CD4-positive, alpha-beta T cell treated with Interleukin-1 beta for 1 hour (primary cell): ENCODE results near the gene TRIM25.

Source experiments
- DNase-seq, 2 donors: peaks; one replicate each; pipeline ENCODE4 v3.0.0-alpha.2; 2020 to 2022

The TRIM25 gene

DNA sequence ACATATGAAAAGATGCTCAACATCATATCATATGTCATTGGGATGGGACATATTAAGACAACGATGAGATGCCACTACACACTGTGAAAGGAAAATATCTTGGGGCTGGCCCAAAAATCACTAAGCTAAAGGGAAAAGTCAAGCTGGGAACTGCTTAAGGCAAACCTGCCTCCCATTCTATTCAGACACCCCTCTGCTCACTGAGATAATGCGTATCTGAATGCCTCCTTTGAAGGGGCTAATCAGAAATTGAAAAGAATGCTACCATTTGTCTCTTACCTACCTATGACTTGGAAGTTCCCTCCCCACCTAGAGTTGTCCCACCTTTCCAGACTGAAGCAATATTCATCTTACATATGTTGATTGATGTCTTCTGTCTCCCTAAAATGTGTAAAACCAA, 11.2 kb upstream of the TRIM25 start:
- no peak for DNase-seq

DNA sequence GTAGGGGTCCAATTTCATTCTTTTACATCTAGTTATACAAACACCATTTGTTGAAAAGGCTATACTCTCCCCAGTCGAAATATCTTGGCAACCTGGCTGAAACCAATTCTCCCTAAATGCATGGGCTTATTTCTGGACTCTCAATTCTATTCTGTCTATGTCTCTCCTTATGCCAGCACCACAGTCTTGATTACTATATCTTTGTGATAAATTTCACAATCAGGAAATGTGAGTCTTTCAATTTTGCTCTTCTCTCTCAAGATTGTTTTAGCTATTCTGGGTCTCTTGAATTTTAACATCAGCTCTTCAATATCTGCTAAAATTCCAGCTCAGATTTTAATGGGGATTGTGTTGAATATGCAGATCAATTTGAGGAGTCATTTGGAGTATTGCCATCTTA, 5.9 kb upstream of the TRIM25 start:
- DNase-seq: no peak

DNA sequence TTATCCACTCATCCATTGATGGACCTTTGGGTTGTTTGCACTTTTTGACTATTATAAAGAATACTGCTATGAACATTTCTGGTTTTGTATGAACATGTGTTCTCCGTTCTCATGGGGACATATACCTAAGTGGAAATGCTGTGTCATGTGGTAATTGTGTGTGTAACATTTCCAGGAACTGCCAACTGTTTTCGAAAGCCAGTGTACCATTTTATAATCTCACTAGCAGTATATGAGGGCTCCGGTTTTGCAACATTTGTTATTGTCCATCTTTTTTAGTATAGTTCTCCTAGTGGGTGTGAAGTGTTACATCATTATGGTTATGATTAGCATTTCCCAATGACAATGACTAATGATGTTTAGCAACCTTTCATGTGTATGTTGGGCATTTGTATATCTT, 5.1 kb upstream of the TRIM25 start:
- no peak for DNase-seq

DNA sequence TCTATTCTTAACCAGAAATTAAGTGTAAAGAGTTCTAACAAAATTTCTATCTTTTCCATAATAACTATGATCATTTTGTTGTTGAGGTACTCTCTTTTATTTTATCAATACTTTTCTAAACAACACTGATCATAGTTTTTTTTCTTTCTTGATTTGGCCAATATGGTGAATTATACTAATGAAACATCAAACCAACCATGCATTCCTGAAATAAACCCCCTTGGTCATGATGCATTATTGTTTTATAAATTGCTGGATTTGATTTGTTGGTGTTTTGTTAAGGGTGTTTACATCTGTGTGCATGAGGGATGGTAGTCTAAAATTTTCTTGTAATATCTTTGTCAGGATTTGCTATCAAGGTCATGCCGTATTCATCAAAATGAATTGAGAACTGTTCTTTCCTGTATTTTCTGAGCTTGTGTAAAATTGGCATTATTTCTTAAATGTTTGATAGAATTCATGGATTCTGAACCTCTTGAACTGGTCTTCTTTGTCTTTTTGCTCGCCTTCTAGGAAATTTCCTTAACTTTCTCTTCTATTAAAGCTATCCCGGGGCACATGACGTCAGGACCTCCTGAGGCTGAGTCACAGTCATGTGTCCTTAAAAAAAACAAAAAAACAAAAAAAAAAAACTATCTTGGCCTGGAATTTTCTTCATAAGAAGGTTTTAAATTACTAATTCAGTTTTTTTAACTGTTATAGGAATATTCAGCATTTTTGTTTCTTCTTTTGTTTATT, 3.9 kb upstream of the TRIM25 start:
- no peak for DNase-seq

DNA sequence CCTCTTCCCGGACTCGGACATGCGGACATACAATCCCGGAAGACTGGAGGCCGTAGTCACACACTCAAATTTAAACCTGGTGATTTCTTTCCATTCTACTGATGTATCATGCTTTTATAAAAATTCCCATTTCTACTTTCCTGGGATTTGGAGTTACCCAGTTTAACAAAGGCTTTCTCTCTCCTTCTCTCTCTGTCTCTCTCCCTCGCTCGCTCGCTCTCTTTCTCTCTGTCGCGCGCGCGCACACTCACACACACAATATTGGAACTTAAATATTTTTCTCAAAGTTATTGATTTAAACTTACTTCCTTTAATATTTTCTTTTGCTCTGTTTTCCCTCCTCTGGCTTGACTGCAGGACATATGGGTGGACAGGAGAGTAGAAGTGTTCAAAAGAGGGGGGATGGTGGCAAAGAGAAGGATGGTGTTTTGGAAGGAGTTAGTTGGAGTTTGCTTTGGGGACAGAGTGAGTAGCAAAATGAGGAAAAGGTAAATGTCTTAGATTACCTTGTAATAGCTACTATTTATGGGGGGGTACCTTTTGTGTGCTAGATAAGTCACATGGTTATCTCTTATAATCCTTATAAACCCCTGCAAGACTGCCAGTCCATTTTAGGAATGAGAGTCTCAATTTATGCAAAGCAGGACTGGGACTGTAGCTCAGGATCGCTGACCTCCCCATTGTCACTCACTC, 878 bp upstream of the TRIM25 start:
- no peak for DNase-seq

DNA sequence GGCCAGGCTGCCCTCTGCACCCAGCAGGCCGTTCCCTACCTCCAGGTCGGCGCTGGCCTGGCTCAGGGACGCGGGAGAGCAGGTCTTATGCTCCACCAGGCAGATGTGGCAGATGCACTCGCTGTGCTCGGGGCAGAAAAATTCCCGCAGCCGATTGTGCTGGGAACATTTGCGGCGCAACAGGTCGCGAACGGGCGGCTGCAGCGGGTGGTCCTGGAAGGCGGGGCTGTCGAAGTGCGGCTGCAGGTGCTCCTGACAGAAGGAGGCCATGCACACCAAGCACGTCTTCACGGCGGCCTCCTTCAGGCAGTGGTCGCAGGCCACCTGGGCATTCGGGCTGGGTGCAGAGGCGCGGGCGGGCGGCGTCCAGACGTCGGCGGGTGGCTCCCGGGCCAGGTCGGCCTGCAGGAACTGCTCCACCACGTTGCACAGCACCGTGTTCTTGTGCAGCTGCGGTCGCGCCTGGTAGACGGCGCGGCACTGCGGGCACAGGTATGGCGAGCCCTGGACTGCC, 439 bp downstream of the TRIM25 start:
- DNase-seq: no peak

DNA sequence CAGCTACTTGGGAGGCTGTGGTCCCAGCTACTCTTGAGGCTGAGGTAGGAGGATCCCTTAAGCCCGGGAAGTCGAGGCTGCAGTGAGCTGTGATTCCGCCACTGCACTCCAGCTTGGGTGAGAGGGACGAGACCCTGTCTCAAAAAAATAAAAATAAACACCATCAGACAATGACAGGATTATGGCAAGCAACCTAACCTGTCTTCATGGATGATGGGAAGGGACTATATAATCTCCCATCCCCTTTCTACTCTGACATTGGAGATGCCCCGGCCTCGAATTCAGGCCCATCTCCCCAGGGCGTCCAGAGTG, 893 bp downstream of the TRIM25 start:
- DNase-seq: no peak

DNA sequence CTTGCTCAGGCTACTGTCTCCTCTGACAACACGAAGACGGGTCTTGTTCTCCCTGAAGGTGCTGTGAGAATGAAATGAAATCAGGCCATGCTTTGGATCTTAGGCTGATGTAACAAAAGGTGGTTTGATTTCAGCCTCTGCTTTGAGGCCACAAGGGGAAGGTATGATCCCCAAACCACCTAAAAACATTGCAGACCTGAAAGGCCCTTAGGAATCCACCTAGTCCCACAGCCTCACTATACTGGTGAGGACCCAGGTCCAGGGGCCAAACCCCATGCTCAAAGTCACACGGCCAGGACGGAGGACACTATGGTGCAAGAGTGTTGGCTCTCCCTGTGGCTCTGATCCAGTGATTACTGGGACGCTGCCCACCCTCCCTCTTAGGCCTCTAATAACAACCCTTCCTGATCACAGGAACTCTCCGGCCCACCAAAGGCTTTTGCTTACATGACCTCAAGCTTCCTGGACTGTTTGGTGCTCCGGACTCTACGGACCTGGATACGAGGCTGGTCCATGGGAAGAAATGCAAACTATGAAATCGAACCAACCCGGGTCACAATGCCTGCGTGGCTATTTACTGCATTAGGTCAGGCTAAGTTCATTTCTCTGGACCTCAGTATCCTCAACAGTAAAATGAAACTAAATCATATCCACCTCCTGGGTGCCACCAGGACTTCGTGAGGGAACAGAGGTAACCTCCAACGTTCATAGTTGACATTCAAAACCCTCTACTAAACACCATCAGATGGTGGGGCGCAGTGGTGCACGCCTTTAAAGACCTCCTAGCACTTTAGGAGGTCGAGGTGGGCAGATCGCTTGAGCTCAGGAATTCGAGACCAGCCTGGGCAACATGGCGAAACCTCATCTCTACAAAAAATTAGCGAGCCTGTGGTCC, 1.5 kb downstream of the TRIM25 start:
- DNase-seq: no peak

DNA sequence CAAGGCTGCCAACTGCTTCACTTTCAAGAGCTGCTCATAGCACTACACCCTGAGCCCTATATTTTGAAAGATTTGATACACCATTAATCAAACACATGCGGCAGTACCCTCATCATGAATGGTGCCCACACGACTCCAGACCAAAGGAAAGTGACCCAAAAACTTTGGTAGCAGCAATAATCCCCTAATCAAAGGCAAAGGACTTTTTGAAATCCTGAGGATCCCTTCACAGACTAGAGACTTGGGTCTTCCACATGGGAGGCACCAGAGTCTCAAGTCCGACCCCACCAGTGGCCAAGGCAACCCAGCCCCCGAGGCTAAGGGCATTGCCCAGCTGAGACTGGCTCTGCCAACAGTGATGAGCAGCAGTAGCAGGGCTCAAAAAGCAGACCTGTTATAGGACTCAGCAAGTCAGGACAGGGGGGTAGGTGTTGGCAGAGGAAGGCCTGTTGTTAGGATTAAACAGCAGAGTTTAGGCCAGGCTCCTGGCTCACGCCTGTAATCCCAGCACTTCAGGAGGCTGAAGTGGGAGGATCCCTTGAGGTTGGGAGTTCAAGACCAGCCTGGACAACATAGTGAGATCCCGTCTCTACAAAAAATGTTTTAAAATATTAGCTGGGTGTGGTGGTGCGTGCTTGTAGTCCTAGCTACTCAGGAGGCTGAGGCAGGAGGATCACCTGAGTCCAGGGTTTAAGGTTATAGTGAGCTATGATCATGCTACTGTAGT, 3.2 kb downstream of the TRIM25 start:
- no peak for DNase-seq

DNA sequence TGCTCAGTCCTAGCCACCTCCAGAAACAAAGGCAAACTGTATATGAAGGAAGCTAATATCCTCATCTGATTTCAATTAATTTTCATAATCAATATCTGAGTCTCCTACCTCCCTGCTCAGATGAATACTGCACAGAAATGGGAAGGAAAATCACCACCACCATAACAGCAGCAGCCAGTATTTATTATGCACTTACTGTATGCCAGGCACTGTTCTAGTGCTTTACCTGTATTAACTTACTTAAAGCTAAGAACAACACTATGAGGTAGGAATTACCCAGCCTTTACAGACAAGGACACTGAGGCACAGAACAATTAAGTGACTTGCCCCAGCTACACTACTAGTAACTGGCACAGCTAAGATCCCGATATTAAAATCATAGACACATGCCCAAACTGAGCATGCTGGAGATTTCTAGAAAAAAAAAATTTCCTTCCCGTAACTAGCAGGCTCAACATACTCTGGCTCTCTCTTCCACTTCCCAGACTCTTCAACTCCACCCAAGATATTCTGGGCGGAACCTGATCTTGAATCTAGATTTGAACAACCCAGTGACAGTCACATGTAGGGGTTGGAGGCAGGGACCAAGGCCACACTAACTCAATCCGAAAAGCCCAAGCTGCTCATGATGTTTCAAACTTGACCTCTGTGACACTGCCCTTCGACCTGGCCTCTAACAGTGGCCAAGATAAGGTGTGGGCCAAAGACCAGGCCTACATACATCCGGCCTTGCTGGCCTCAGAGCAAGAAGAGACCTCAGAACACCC, 3.9 kb downstream of the TRIM25 start:
- no peak for DNase-seq

DNA sequence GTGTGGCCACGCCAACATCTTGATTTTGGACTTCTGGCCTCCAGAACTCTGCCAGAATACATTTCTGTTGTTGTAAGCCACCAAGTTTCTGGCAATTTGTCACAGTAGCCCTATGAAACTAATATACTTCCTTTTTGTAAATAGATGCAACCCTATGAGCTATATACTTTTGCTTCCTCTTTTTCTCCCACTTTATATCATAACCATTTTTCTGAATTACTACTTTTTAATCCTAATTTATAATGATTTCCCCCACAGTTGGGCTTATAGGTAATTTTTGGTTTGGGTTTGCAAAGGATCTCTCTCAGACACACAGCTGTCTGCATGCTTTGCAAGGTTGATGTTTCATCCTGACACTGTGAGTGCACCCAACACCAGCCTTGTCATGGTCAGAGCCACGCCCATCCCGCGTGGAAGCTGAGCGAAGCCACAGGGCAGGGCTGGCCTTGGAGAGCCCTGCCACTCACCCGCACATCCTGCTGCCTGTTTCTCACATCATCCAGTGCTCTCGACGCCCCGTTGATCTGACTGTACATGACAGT, 5.8 kb downstream of the TRIM25 start:
- DNase-seq: peak; percentile 29 to 74

DNA sequence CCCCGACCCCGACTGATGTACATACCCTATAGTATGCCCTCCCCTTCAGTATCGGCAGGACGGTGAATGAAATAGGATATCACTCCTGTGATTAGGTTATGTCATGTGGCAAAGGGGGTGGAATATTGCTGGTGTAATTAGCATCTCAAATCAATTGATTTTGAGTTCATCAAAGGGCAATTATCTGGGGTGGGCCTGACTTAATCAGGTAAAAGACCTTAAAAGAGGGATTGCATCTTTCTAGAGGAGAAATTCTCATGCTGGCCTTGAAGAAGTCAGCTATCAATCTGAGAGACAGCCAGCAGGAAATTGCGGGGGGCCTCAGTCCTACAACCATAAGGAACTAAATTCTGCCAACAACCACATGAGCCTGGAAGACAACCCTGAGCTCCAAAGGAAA, 10.3 kb downstream of the TRIM25 start:
- no peak for DNase-seq

DNA sequence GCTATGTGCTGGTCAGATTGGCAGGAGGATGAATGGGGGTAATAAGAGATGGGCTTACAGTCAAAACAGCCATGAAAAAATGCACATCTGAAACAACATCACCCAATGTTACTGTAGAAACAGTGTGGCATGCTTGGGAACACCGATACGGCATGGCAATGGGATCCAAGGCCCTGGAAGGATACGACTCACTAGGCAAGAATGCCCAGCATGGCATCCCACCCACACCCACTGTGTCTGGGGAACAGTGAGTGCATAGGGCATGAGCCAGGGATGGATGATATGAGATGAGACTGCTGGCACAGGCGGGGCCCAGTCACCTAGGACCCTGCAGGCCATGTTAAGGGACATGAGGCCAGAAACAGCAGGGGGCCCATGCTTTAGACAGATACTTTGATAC, 11.5 kb downstream of the TRIM25 start:
- no peak for DNase-seq

DNA sequence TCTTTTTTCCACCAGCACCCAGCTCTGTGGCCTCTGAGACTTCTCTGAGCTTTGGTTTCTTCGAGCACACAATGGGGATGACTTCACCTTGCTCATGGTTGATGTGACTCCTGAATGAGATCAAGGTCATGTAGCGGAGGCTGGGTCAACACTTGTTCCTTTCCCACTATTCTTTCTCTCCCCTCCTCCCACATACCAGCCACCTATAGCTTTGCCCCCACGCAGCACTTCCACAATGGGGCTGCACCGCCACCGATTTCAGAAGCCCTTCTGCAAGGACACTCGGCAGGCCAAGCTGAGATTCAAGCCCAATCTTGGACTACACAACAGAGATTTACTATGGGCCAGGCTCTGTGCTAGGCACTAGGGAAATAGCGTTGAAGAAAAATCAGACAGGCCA, 14.4 kb downstream of the TRIM25 start:
- DNase-seq: no peak

DNA sequence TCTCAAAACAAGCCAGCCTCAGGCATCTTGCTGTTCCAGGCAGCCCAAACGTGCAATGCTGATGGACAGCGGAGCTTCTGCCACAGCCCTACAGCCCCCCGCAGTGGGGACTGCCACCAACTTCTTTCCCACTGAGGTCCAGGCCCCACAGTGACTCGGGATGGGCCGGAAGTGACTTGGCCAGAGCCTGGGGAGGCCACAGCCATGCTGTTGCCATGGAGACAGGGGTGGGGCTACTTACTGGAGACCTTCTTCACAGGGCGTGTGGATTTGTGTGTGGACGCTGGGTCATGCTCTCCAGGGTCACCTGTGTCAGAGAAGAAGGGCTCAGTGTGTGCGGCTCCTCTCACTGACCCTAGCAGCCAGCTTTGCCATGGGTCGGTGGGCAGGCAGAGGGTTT, 15.0 kb downstream of the TRIM25 start:
- no peak for DNase-seq

DNA sequence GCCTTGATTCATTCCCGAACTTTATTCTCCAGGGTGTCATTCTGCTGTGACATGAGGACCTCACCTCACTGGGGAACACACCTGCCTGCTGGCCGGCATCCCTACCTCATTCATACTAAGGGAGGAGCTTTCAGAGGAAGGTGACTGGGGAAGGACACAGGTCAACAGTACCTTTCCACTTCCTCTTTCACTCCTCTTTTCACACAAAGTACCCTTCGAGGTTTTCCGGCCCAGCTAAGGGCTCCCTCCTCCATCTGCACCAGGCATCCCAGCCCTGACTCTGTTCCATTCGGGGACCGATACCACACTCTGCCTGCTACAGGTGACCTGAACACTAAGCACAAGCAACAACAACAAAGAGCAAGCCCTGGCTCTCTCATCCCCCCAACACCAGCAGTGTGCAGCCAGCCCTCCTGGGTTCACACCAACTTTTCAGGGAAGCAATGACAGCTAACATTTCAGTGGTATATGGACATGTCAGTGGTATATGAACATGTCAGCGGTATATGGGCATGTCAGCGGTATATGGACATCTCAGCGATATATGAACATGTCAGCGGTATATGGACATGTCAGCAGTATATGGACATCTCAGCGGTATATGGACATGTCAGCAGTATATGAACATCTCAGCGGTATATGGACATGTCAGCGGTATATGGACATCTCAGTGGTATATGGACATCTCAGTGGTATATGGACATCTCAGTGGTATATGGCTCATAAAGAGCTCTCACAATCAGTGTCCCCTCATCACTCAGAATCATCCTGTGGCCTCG, 16.0 kb downstream of the TRIM25 start:
- DNase-seq: no peak

DNA sequence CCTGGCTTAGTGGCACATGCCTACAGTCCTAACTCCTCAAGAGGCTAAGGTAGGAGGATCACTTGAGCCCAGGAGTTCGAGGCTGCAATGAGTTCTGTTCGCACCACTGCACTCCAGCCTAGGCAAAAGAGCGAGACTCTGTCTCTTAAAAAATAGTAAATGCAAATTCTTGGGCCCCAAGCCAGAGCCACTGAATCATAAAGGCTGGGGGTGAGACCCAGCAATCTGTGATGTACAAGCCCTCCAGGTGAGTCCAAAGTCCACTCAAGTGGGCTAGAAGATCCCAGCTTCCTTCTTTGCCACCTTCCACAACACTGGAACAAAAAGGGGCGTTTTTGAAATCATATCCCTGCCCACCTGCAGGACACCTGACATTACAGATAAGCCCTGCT, 16.9 kb downstream of the TRIM25 start:
- no peak for DNase-seq

DNA sequence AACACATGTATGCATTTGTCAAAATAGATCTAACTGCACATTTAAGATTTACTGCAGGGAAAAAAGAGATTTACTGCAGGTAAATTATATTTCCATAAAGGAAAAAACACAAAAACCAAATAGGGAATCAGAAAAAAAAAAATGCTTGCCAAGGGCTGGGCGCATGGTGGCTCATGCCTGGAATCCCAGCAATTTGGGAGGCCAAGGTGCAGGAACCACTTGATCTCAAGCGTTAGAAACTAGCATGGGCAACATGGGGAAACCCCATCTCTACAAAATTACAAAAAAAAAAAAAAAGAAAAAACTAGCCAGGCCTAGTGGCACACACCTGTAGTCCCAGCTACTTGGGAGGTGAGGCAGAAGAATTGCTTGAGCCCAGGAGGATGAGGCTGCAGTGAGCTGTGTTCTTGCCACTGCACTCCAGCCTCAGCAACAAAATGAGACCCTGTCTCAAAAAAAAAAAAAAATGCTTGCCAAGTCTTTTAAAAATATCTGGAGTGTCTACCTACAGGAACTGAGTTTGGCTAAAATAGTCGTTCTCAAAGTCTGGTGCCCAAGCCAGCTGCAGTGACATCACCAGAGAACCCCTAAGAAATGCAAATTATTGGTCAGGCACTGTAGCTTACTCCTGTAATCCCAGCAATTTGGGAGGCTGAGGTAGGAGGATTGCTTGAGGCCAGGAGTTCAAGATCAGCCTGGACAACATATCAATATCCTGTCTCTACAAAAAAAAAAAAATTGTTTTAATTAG, 17.5 kb downstream of the TRIM25 start:
- DNase-seq: no peak

DNA sequence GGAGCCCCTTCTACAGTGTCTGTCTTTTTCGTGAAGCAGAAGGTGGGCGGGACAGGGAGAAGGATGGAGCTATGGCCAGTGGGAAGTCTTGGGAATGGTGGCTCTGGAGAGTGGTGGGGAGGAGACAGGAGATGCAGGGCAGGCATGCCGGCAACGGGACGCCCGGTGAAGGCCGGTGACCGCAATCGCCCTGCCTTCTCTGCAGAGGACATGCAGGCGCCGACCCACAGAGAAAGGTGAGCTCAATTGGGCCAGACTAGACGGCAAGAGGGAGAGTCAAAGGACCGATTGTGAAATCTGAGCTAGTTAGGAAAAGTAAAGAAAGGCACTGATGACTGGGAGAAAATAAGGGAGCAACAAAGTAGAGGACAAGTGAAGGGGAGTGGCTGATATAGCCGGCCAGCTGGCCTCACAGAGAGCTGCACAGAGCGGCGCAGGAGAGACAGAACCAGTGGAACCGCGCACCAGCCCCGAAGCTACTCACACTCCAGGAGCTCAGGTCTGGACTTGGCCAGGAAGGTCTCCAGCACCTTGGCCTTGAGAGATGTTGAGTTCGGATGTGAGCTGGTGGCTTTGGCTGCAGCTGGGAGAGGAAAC, 18.9 kb downstream of the TRIM25 start:
- no peak for DNase-seq

DNA sequence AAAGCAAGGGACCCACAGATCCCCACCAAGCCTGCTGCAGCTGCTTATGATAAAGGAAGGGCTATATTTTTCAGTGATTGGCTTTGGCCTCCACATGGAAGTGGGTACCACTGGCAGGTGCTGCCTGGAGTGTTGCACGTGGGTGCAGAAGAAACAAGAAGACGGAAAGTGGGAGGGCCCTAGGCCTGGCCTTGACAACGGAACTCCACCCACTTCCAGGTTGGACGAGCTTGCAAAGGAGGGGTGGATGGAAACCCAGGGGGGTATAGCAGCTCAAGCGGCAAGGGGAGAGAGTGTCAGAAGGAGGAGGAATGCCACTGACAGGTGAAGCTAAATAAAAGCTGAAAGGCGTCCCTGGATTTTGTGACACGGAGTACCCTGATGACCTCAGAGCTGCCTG, 20.3 kb downstream of the TRIM25 start:
- DNase-seq: no peak
